Bronchial epithelial cell (primary cell): ENCODE measurements around the gene ANKMY1. TPM values are rescaled to one million over a fixed set of nuclear protein-coding genes. Genes with fewer than 3 reads are reported as not detected.
A peak's percentile ranks its signal among the peaks of the same experiment; 100 is the strongest.

Experiments used
- DNase-seq: peaks from one replicate; pipeline ENCODE4 v3.0.0-alpha.2; 2010; ENCODE audit warnings: low read depth
- FAIRE-seq: peaks from 2 replicates; lab custom pipeline; 2011; peaks lifted over from hg19 to GRCh38; lab: Jason Lieb, UNC
- H3K27me3 ChIP-seq: 2 replicates; pipeline ENCODE4 v1.5.1; 2011; ENCODE audit warnings: low read length; ENCODE audit not compliant: control insufficient read depth, insufficient read depth
- H3K36me3 ChIP-seq: 2 replicates; pipeline ENCODE4 v1.5.1; 2011; ENCODE audit warnings: low read length; ENCODE audit not compliant: control insufficient read depth, insufficient read depth
- H3K4me3 ChIP-seq: 2 replicates; pipeline ENCODE4 v1.5.1; 2011; ENCODE audit warnings: mild to moderate bottlenecking, low read depth, low read length, control low read depth
- total RNA-seq: library from RNA; depleted of rRNA; stranded (reverse); fragments of >200 nt; gene quantifications from 2 replicates; pipeline ENCODE4 v1.2.1, GENCODE V29; 2014
- TF ChIP-seq, protein P1 (sequence below): IDR thresholded peaks from 2 replicates; pipeline ENCODE4 v1.5.1; 2011; ENCODE audit warnings: mild to moderate bottlenecking, moderate library complexity, low read length, control low read depth, inconsistent platforms; ENCODE audit not compliant: insufficient read depth, severe bottlenecking

The ANKMY1 gene
- total RNA-seq, 1 donor from 2014 or later, result 15.8 TPM

DNA sequence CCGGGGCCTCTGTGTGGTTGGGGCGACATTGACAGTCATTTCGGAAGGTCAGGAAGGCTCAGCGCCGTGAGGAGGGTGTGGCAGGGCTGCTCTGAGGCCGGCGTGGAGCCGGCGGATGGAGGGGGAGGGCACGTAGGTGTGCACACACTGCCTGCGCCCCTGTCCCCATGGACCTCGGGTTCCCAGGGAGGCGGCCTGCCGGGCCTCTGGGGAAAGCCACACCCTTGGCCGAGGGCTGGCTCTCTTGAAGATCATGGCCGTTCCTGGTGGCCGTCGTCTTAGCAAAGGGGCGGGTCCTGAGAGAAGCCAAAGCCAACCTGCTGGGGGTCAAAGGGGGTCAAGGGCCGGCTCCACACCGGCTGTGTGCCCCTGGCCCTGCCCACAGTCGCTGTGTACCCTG lies 110.5 kb downstream of the ANKMY1 start:
- no peak for FAIRE-seq

DNA sequence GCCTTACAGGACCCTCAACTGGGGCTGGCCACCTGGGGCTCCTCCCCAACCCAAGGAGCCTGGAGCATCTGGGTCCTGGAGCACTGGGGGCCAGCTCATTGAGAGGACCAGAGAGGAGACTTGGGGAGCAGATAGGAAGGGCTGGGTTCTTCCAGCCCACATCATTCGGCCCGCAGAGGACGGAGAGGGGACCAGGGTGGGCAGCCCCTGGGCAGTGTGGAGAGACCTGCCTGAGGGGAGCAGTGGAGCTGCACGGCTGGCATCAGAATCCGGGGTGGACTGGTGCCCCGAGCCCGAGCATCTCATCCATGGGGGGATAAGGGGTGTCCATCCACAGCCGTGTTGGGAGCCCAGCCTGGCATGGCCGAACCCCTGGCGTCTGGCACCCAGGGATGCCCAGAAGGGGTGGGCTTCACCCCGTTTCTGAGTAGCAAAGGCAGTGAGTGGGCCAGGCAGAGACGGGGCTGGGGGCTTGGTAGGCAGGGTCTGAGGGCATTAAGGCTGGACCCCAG lies 111.1 kb downstream of the ANKMY1 start:
- TF ChIP-seq, protein P1, sequence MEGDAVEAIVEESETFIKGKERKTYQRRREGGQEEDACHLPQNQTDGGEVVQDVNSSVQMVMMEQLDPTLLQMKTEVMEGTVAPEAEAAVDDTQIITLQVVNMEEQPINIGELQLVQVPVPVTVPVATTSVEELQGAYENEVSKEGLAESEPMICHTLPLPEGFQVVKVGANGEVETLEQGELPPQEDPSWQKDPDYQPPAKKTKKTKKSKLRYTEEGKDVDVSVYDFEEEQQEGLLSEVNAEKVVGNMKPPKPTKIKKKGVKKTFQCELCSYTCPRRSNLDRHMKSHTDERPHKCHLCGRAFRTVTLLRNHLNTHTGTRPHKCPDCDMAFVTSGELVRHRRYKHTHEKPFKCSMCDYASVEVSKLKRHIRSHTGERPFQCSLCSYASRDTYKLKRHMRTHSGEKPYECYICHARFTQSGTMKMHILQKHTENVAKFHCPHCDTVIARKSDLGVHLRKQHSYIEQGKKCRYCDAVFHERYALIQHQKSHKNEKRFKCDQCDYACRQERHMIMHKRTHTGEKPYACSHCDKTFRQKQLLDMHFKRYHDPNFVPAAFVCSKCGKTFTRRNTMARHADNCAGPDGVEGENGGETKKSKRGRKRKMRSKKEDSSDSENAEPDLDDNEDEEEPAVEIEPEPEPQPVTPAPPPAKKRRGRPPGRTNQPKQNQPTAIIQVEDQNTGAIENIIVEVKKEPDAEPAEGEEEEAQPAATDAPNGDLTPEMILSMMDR, result no peak
- FAIRE-seq, result no peak
- Histone ChIP-seq H3K27me3 (no peaks in the 10 kb centered on the region), H3K36me3 (peaks cover 25% of the 10 kb centered on the region), H3K4me3 (no peak overlapping the region)
- no peak for DNase-seq

More for the DNA sequence above, 110.5 kb downstream of the ANKMY1 start:
- Histone ChIP-seq H3K27me3 (no peaks in the 10 kb centered on the region), H3K4me3 (no peak overlapping the region), H3K36me3 (peaks cover 25% of the 10 kb centered on the region)
- TF ChIP-seq, protein P1, result no peak
- DNase-seq, result no peak

DNA sequence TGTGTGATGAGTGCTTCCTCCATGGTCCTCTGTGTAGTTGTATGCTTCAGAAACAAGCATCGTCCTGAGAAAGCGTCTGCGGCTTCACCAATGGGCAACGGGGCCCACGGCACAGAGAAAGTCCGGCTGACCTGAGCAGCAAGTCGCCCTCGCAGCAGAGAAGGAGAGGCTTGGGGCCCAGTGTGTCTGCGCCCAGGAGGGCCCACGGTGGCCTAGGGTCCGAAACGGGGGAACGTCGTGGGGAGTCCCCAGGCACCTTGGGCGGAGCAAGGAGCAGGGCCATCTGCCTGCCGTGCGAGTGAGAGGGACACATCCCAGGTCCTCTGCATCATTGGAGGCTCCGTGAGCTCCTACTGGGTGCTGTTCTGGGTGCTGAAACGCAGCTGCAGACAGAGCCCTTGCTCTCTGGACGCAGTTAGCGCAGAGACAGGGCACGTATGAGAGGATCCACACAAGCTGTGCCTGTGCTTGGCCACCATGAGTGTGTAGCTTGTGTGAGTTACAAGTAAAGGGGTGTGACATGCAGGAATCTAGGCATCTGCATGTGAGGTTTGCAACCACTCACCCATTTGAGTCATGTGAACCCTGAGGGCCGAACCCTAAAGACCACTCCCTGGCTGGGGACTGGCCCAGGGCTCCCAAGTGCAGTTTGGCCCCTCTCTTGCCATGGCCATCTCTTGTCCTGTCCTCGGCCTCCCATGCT lies 111.7 kb downstream of the ANKMY1 start:
- Histone ChIP-seq H3K4me3 (no peak overlapping the region), H3K27me3 (no peaks in the 10 kb centered on the region), H3K36me3 (peaks cover 26% of the 10 kb centered on the region)
- DNase-seq (no peak), FAIRE-seq (no peak)
- TF ChIP-seq, protein P1, result no peak

DNA sequence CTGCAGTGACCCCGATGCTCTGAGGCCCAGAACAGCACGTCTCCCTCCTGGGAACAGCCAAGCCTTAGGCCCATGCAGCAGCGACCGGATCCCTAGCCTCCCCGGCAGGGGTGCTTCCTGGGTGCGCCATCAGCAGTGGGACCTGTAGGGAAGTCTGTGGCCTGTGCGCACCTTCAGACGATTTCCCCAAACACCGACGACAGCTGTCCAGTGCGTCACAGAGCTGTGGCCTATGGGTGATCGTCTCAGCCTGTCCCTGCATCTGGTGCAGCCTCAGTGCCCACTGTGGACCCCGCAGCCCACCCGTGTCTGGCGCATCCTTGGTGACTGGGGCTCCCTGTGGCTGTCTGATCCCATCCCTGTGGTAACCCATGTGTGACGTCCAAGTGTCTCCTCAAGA lies 113.3 kb downstream of the ANKMY1 start:
- Histone ChIP-seq H3K4me3 (no peak overlapping the region), H3K27me3 (no peaks in the 10 kb centered on the region), H3K36me3 (peaks cover 34% of the 10 kb centered on the region)
- FAIRE-seq (peak; percentile 62), DNase-seq (no peak)
- TF ChIP-seq, protein P1, result no peak

DNA sequence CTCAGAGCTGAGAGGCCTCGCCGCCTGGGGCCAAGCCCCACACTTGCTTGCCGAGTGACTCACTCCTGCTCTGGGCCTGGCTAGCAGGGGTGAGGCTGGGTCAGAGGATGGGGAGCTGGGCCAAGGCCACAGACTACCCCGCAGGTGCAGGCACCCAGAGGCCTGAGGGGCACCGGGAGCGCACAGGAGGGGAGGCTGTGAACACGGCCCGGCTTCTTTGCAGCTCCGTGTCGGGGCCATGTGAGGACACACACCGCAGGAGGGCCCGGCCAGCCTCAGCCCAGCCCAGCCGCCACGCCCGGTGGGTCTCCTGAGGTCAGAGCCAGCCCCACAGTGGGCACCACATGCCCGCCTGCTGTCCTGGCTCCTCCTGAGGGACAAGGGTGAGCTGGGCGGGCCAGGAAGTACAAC lies 113.9 kb downstream of the ANKMY1 start:
- no peak for FAIRE-seq

More for the DNA sequence above, 113.9 kb downstream of the ANKMY1 start:
- Histone ChIP-seq H3K36me3 (peaks cover 34% of the 10 kb centered on the region), H3K4me3 (no peak overlapping the region), H3K27me3 (no peaks in the 10 kb centered on the region)
- TF ChIP-seq, protein P1, result no peak
- DNase-seq, result no peak
